SK-N-MC (cell line): ENCODE results near the gene COL13A1.

Experiments used
- DNase-seq: peaks from one replicate; pipeline ENCODE4 v3.0.0-alpha.2; 2011; ENCODE audit warnings: low read depth, low spot score
- H3K27ac ChIP-seq: fragments of 200-600 bp; sonication (generic); 2 replicates; pipeline ENCODE4 v1.5.1; 2016; ENCODE audit warnings: mixed run types
- H3K36me3 ChIP-seq: fragments of 200-600 bp; sonication (generic); 2 replicates; pipeline ENCODE4 v1.6.1; 2017; ENCODE audit warnings: antibody characterized with exemption, low read length, mixed read lengths; ENCODE audit not compliant: insufficient read depth
- H3K4me3 ChIP-seq: fragments of 200-600 bp; sonication (generic); 2 replicates; pipeline ENCODE4 v1.5.1; 2016
- H3K9ac ChIP-seq: fragments of 200-600 bp; sonication (generic); 2 replicates; pipeline ENCODE4 v1.8.0; 2017; ENCODE audit warnings: mixed run types, mixed read lengths; ENCODE audit not compliant: insufficient read length
- H3K9me3 ChIP-seq: fragments of 200-600 bp; sonication (generic); 2 replicates; pipeline ENCODE4 v1.6.1; 2017; ENCODE audit warnings: low read depth, mild to moderate bottlenecking, antibody characterized with exemption, low read length, moderate library complexity, mixed read lengths
- EZH2 ChIP-seq: fragments of 200-600 bp; sonication (generic); IDR thresholded peaks from one replicate; pipeline ENCODE4 v1.6.1; 2017; ENCODE audit warnings: antibody characterized with exemption
- FOXP2 ChIP-seq: optimal IDR thresholded peaks from 2 replicates; pipeline ENCODE3; 2011; ENCODE audit warnings: mild to moderate bottlenecking, moderate library complexity; ENCODE audit not compliant: insufficient read depth; ENCODE audit errors: extremely low read length, control extremely low read depth
- POLR2AphosphoS5 ChIP-seq: IDR thresholded peaks from 2 replicates; pipeline ENCODE4 v1.6.1; 2012; ENCODE audit warnings: mild to moderate bottlenecking, low read depth, low read length, borderline replicate concordance

The COL13A1 gene

DNA sequence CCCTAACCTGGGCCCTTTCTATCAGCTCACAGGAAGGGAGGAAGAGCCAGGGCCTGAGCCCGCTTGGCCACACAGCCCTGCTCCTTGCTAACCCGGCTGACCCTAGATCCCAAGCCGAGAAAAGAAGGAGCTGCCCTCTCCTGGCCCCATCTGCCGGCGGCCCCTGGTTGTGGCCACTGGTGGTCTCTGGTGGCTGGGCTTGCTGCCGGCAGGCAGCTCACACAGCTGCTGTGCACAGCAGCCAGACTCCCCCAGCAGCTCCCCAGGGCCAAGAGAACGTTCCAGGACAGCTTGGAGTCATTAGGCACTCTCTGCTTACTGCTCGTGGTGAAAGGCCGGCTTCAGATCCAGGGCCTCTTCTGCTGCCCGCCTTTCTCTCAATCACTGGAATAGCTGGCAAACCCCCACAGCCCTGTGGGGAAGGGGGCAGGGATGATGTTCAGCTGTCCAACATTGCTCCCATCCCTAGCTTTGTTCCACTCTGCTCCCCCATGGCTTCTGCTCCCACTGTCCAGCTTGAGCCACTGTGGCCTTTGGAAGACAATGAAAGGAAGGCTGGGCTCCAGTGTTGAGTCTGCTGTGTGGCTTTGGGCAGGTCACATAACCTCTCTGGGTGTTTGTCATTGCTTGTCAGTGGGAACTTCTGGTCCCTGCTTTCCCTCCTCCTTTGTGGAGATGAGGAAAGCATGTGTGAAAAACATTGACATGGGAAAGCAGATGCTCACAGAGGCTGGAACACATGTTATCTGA lies 35.4 kb upstream of the COL13A1 start:
- no peaks in the 10 kb centered on the region for H3K36me3 ChIP-seq
- no peak for TF ChIP-seq EZH2
- TF ChIP-seq FOXP2, result no peak
- TF ChIP-seq POLR2AphosphoS5, result no peak

DNA sequence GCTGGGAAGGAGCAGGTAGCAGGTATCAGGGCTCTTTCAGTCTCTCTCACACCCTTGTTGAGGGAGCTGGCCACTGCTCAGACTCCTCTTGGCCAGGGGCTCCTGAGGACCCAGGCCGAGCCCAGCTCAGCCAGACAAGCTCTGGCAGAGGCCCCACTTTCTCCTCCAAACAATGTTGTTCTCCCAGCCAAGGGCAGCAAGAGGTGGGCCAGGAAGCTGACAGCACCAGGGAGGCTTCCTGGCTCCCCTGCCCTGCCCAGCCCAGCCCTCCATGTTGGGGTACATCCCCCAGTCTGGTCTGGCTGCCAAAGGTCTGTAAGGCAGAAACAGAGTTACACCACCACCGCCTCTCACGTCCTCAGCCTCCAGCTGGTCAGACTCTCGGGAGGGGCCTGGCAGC lies 33.9 kb upstream of the COL13A1 start:
- no peak for DNase-seq
- no peak overlapping the region for H3K9ac ChIP-seq
- no peaks in the 10 kb centered on the region for H3K9me3 ChIP-seq
- no peak overlapping the region for H3K4me3 ChIP-seq
- H3K36me3 ChIP-seq, result no peaks in the 10 kb centered on the region
- TF ChIP-seq EZH2, result no peak
- no peak for TF ChIP-seq FOXP2
- TF ChIP-seq POLR2AphosphoS5, result no peak
- H3K27ac ChIP-seq, result no peak overlapping the region

More for the DNA sequence above, 35.4 kb upstream of the COL13A1 start:
- Histone ChIP-seq H3K27ac (no peak overlapping the region), H3K9ac (no peak overlapping the region), H3K9me3 (no peaks in the 10 kb centered on the region), H3K4me3 (no peak overlapping the region)
- DNase-seq, result no peak

DNA sequence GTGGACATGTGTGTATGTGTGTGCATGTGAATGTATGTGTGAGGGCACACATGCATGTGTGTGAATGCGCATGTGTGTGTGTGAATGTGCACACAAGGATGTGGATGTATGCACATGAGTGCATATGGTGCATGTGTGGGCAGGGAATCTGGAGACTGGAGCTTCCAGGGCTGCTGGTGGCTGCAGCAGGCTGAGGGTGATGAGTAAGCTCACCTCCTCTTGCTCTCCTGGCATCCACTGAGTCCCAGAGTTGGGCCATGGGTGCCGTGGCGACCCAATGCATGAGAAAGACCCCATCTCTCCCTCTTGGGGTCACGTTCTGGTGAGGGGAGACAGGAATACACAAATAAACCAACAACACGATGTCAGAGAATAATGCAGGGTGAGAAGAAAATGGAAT lies 33.3 kb upstream of the COL13A1 start:
- Histone ChIP-seq H3K36me3 (no peaks in the 10 kb centered on the region), H3K9ac (no peak overlapping the region), H3K9me3 (no peaks in the 10 kb centered on the region), H3K27ac (no peak overlapping the region), H3K4me3 (no peak overlapping the region)
- DNase-seq, result no peak
- no peak for TF ChIP-seq EZH2
- TF ChIP-seq FOXP2, result no peak
- TF ChIP-seq POLR2AphosphoS5, result no peak

DNA sequence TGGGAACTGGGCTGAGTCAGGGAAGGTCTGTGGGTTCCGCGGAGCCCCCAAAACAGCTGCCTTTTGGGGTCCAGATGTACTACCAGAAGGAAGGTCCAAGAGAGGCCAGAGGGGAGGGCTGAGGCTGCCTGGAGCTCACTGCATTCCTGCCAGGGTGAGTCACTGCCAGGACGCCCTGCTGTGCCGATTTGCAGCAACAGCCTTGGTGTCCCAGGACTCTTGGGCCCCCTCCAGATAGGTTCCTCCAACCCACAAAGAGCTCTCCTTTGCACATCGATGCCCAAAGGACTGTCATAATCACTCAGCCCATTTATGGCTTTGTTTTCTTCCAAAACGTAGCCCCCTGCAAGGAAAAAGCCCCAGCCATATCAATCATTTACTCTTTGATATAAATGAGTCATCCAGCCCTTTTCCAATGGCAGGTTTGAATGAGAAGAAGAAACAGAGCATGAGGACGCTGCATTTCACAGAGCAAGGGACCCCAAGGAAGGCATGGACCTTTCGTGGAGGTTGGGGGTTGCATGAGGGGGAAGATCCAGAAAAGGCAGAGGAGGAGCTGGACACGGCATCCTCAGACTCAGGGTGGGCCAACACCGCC lies 32.2 kb upstream of the COL13A1 start:
- no peaks in the 10 kb centered on the region for H3K9me3 ChIP-seq
- no peak overlapping the region for H3K27ac ChIP-seq
- no peak for DNase-seq
- H3K36me3 ChIP-seq, result no peaks in the 10 kb centered on the region
- no peak overlapping the region for H3K4me3 ChIP-seq
- no peak overlapping the region for H3K9ac ChIP-seq
- no peak for TF ChIP-seq EZH2

DNA sequence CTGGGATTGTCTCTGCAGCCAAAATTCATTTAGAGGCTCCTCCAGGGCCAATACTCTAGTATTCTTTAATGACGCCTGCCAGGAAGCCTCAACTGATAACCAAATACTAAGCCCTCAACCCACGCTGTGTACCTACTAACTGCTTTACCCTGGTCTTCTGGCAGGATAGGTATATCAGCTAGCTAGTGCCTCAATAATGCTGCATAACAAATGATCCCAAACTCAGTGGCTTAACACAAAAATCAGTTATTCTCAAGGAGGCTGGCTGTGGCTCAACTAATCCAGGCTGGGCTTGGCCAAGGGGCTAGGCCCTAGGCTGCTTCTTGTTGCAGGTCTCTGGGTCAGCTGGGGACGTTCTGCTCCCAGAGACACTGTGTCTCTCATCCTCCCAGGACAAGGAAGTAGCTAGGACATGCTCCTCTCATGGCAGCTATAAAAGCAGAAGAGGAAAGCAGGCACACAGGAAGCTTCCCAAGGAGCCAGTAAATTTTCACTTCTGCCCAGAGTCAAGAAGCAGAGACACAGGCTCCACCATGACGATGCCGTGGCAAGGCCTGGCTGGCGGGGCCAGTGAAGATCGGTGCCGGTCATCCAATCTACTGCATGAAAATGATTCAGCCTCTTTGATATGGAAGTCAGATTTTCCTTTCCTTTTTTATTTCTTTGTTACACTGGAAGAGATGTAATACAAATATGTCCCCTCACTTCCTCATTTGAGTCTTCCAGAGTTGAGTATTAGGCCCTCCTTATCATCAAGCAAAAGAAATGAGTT lies 28.6 kb upstream of the COL13A1 start:
- Histone ChIP-seq H3K36me3 (no peaks in the 10 kb centered on the region), H3K9me3 (no peaks in the 10 kb centered on the region), H3K4me3 (no peak overlapping the region), H3K27ac (no peak overlapping the region), H3K9ac (no peak overlapping the region)
- no peak for DNase-seq
- TF ChIP-seq POLR2AphosphoS5 (no peak), EZH2 (no peak), FOXP2 (no peak)

DNA sequence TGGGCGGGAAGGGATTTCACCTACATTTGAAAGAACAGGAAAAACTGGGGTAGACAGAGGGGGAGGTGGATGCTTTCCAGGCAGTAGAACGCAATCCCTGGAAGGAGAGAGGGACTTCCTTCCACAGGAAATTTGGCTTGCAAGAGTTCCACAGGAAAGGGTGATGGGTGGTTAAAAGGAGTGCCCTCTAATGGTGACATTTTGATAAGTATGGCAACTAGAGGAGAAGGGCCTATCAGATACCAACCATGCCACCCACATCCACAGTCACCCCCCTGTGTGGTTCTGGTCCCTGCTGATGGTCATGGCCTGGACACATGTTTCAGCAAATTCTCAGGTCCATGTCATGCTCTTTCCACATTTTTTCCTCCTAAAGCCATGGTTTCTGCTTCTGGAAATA lies 27.1 kb upstream of the COL13A1 start:
- Histone ChIP-seq H3K27ac (no peak overlapping the region), H3K9me3 (no peaks in the 10 kb centered on the region), H3K36me3 (no peaks in the 10 kb centered on the region), H3K9ac (no peak overlapping the region), H3K4me3 (no peak overlapping the region)
- no peak for TF ChIP-seq EZH2
- TF ChIP-seq FOXP2, result no peak
- TF ChIP-seq POLR2AphosphoS5, result no peak
- no peak for DNase-seq

DNA sequence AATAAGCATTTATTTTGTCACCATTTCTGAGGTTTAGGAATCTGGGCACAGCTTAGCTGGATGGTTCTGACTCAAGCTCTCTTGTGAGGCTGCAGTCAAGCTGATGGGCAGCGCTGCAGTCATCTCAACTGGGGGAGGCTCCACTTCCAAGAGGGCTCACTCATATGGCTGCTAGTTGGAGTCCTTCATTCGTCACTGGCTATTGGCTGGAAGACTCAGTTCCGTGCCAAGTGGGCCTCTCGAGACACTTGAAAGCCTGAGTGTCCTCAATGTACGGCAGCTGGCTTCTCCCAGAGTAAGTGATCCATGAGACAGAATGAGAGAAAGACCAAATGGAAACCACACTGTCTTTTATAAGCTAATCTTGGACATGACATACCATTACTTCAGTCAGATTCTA lies 21.6 kb upstream of the COL13A1 start:
- Histone ChIP-seq H3K9ac (no peak overlapping the region), H3K4me3 (no peak overlapping the region), H3K36me3 (no peaks in the 10 kb centered on the region), H3K27ac (no peak overlapping the region), H3K9me3 (no peaks in the 10 kb centered on the region)
- TF ChIP-seq POLR2AphosphoS5 (no peak), FOXP2 (no peak), EZH2 (no peak)
- DNase-seq, result no peak

DNA sequence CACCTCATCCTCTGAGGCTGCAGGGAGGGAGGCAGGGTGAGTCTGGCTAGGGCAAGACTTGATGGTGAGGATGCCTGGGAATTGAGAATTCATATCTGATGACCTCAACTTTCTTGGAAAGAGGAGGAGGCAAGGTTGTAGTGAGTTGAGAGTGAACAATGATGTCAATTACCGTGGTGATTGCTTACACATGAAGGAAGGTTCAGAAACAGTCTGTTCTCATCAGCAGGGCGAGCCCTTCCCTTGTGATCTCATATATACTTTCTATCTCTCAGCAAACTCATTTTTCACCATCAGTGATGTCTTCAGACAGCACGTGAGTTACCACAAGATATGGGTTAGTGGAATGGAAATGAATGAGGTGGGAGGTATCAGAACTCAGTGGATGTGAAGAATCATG lies 20.1 kb upstream of the COL13A1 start:
- no peaks in the 10 kb centered on the region for H3K9me3 ChIP-seq
- H3K36me3 ChIP-seq, result no peaks in the 10 kb centered on the region
- no peak for DNase-seq
- TF ChIP-seq POLR2AphosphoS5 (no peak), EZH2 (no peak), FOXP2 (no peak)
- no peak overlapping the region for H3K9ac ChIP-seq
- H3K27ac ChIP-seq, result no peak overlapping the region
- H3K4me3 ChIP-seq, result no peak overlapping the region

DNA sequence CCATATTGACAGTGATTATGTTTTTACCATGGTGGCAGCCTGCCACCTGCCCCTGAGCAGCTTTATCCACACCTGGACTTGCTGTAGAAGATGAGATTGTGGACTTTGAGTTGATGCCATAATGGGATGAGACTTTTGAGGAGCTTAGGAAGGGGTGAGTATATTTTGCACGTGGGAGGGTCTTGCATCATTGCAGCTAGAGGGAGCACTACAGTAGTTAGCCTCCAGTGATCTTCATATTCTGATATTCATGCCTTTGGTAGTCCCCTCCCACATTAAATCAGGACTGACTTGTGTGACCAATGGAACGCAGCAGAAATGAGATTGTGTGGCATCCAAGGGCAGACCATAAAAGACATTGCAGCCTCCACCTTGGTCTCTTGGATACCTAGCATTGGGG lies 18.2 kb upstream of the COL13A1 start:
- TF ChIP-seq EZH2 (no peak), POLR2AphosphoS5 (no peak), FOXP2 (no peak)

More for the DNA sequence above, 18.2 kb upstream of the COL13A1 start:
- H3K9me3 ChIP-seq, result no peaks in the 10 kb centered on the region
- no peak overlapping the region for H3K4me3 ChIP-seq
- no peak for DNase-seq
- no peak overlapping the region for H3K9ac ChIP-seq
- no peak overlapping the region for H3K27ac ChIP-seq
- H3K36me3 ChIP-seq, result no peaks in the 10 kb centered on the region
